Left ventricle myocardium inferior (tissue), 1 donor: ENCODE results near the gene LHB. TPM values are rescaled to one million over a fixed set of nuclear protein-coding genes. Genes with fewer than 3 reads are reported as not detected.

Source experiments
- DNase-seq: peaks from one replicate; pipeline ENCODE4 v3.0.0-alpha.2; 2020
- H3K27ac ChIP-seq: fragments of 200-600 bp; replicated peaks from 2 replicates; pipeline ENCODE4 v1.8.0; 2021
- H3K27me3 ChIP-seq: fragments of 200-600 bp; 2 replicates; pipeline ENCODE4 v1.8.0; 2021; ENCODE audit warnings: low read depth
- H3K36me3 ChIP-seq: fragments of 200-600 bp; 2 replicates; pipeline ENCODE4 v1.8.0; 2021
- H3K4me1 ChIP-seq: fragments of 200-600 bp; 2 replicates; pipeline ENCODE4 v1.8.0; 2021
- H3K4me3 ChIP-seq: fragments of 200-600 bp; 2 replicates; pipeline ENCODE4 v1.8.0; 2021; ENCODE audit warnings: mild to moderate bottlenecking, moderate library complexity
- H3K9me3 ChIP-seq: fragments of 200-600 bp; replicated peaks from 2 replicates; pipeline ENCODE4 v1.8.0; 2021
- CTCF ChIP-seq: fragments of 200-600 bp; IDR thresholded peaks from 2 replicates; pipeline ENCODE4 v1.8.0; 2021; ENCODE audit warnings: antibody characterized with exemption, mild to moderate bottlenecking, borderline replicate concordance
- intact Hi-C: fragments of 100-400 bp; cut with micrococcal nuclease; formaldehyde crosslinking; loops from one replicate; pipeline ENCODE4 v1.11.0; 2022
- long read RNA-seq: library from polyadenylated mRNA; unstranded; transcript quantifications from one replicate; pipeline ENCODE4 v2.0.0, GENCODE V29; 2021
- total RNA-seq: library from RNA; stranded (reverse); fragmentation: NEBNext Ultra II Directional; extraction: Animal tissue kit (Norgen Biotek cat#: 25700); gene quantifications from one replicate; pipeline ENCODE4 v1.2.1, GENCODE V29; 2021
- donor health status: DM: no; HTN: yes; CAD: no; lungs with severe emphysema.

LHB gene
- not detected for total RNA-seq
- long read RNA-seq, result 0 reads

- Histone ChIP-seq H3K9me3 (no peaks in the 10 kb centered on the region), H3K4me3 (peak within 1 kb of the TSS; percentile 63), H3K27me3 (peaks cover 30% of the 10 kb centered on the region), H3K36me3 (peaks cover 33% of the 10 kb centered on the region), H3K4me1 (peaks cover 27% of the 10 kb centered on the region), H3K27ac (no peak within 1 kb of the TSS)
- intact Hi-C loops, result no loop called here
- no peak for TF ChIP-seq CTCF
- no peak for DNase-seq
Observed at GRCh38 chr19:49017041-49017665, at the start of gene LHB. TSS of gene LHB (minus strand) at chr19:49017091. CDS start at chr19:49017081, 10 bp downstream.

- TF ChIP-seq CTCF, result no peak
- DNase-seq, result no peak
- Histone ChIP-seq H3K9me3 (no peaks in the 10 kb centered on the region), H3K27ac (no peak overlapping the region), H3K36me3 (no peaks in the 10 kb centered on the region), H3K4me1 (peaks cover 18% of the 10 kb centered on the region), H3K4me3 (no peak overlapping the region), H3K27me3 (peaks cover 96% of the 10 kb centered on the region)
- intact Hi-C loops, result no loop called here
Observed at GRCh38 chr19:49065905-49066512, 49.1 kb upstream of the LHB start.

- no peak for DNase-seq
- no peaks in the 10 kb centered on the region for H3K9me3 ChIP-seq
- H3K27ac ChIP-seq, result no peak within 1 kb of the TSS
- intact Hi-C loops, result no loop called here
- no peak for TF ChIP-seq CTCF
- H3K4me3 ChIP-seq, result peak within 1 kb of the TSS; percentile 53
- H3K4me1 ChIP-seq, result peaks cover 18% of the 10 kb centered on the region
- no peaks in the 10 kb centered on the region for H3K36me3 ChIP-seq
- H3K27me3 ChIP-seq, result peaks cover 94% of the 10 kb centered on the region
Observed at GRCh38 chr19:49064768-49065611, 48.1 kb upstream of the LHB start, which contains the start of gene NTF4. TSS of gene NTF4 (minus strand) at chr19:49064818. CDS start at chr19:49061997, 2,821 bp downstream.

GRCh38 chr19:49064029-49064629 is 47.2 kb upstream of the LHB start:
- intact Hi-C loops, result no loop called here
- Histone ChIP-seq H3K4me3 (no peak overlapping the region), H3K4me1 (peaks cover 18% of the 10 kb centered on the region), H3K36me3 (no peaks in the 10 kb centered on the region), H3K27me3 (peaks cover 87% of the 10 kb centered on the region), H3K27ac (no peak overlapping the region), H3K9me3 (no peaks in the 10 kb centered on the region)
- no peak for DNase-seq
- TF ChIP-seq CTCF, result no peak

GRCh38 chr19:49061445-49061844 is 44.6 kb upstream of the LHB start:
- no peak for TF ChIP-seq CTCF
- DNase-seq, result no peak
- intact Hi-C loops, result no loop called here
- peaks cover 78% of the 10 kb centered on the region for H3K27me3 ChIP-seq
- no peak overlapping the region for H3K4me3 ChIP-seq
- H3K27ac ChIP-seq, result no peak overlapping the region
- no peaks in the 10 kb centered on the region for H3K9me3 ChIP-seq
- H3K4me1 ChIP-seq, result peaks cover 34% of the 10 kb centered on the region
- no peaks in the 10 kb centered on the region for H3K36me3 ChIP-seq
